A673 (cell line): ENCODE measurements around the gene CENPO. TPM values are rescaled to one million over a fixed set of nuclear protein-coding genes. Genes with fewer than 3 reads are reported as not detected.

Experiments
- BruUV-seq: library from RNA; stranded (reverse); fragments of 400-500 nt; replicated peaks from 2 replicates; lab custom pipeline; 2021; lab: Mats Ljungman, UMichigan
- CTCF ChIA-PET: fragments of 300-600 bp; sonication (Branson Sonifier 250); formaldehyde crosslinking; loops from one replicate; lab custom pipeline; 2022; ENCODE audit warnings: antibody characterized with exemption; lab: Charles Lee
- POLR2A ChIA-PET: fragments of 300-600 bp; sonication (Branson Sonifier 250); formaldehyde crosslinking; loops from one replicate; lab custom pipeline; 2022; ENCODE audit warnings: antibody characterized with exemption; ENCODE audit not compliant: low non-redundant PET; lab: Charles Lee
- DNase-seq: peaks from one replicate; pipeline ENCODE4 v3.0.0-alpha.2; 2015; ENCODE audit warnings: low spot score
- H3K27ac ChIP-seq: fragments of 200-600 bp; sonication (generic); 2 replicates; pipeline ENCODE4 v1.5.1; 2016; ENCODE audit warnings: mixed run types, low read depth, mild to moderate bottlenecking, mixed read lengths, antibody characterized with exemption, low read length; ENCODE audit not compliant: poor library complexity, severe bottlenecking
- H3K27me3 ChIP-seq: fragments of 200-600 bp; sonication (generic); replicated peaks from 2 replicates; pipeline ENCODE4 v1.6.1; 2017; ENCODE audit warnings: mixed run types, low read depth, mild to moderate bottlenecking, mixed read lengths, antibody characterized with exemption, low read length; ENCODE audit not compliant: insufficient read depth, poor library complexity
- H3K36me3 ChIP-seq: fragments of 200-600 bp; sonication (generic); 2 replicates; pipeline ENCODE4 v1.6.1; 2016; ENCODE audit warnings: mixed run types, mild to moderate bottlenecking, mixed read lengths, antibody characterized with exemption, low read length; ENCODE audit not compliant: insufficient read depth, poor library complexity, severe bottlenecking
- H3K4me1 ChIP-seq: fragments of 200-600 bp; sonication (generic); 2 replicates; pipeline ENCODE4 v1.6.1; 2017; ENCODE audit warnings: mixed run types, mild to moderate bottlenecking, mixed read lengths, antibody characterized with exemption, low read length; ENCODE audit not compliant: insufficient read depth, poor library complexity, severe bottlenecking
- H3K4me3 ChIP-seq: fragments of 200-600 bp; sonication (generic); 2 replicates; pipeline ENCODE4 v1.5.1; 2016; ENCODE audit warnings: low read depth, mixed run types, mild to moderate bottlenecking, mixed read lengths, low read length; ENCODE audit not compliant: poor library complexity, severe bottlenecking
- H3K9me3 ChIP-seq: fragments of 200-600 bp; sonication (generic); 2 replicates; pipeline ENCODE4 v1.6.1; 2016; ENCODE audit warnings: mixed run types, low read depth, mild to moderate bottlenecking, mixed read lengths, antibody characterized with exemption, low read length; ENCODE audit not compliant: poor library complexity, severe bottlenecking
- CTCF ChIP-seq: fragments of 300-800, 200-600 bp; sonication (generic); conservative IDR thresholded peaks from 2 replicates; pipeline ENCODE4 v1.5.1; 2017; ENCODE audit warnings: low read depth, mild to moderate bottlenecking, antibody characterized with exemption, low read length, moderate library complexity, mixed read lengths
- EZH2 ChIP-seq: fragments of 200-600 bp; sonication (generic); IDR thresholded peaks from 2 replicates; pipeline ENCODE4 v1.6.1; 2017; ENCODE audit warnings: borderline replicate concordance, low read depth, mild to moderate bottlenecking, mixed read lengths, antibody characterized with exemption, low read length; ENCODE audit not compliant: poor library complexity, severe bottlenecking
- intact Hi-C: fragments of 100-400 bp; cut with micrococcal nuclease; formaldehyde crosslinking; loops from one replicate; pipeline ENCODE4 v1.10.0; 2022; ENCODE audit not compliant: unreplicated experiment
- total RNA-seq: library from RNA; stranded (reverse); gene quantifications from 2 replicates; pipeline ENCODE4 v1.2.3, GENCODE V29; 2021

CENPO gene
- total RNA-seq, 1 experiment from 2014 or later, result 69.4 TPM

- intact Hi-C loops, result no loop called here
- BruUV-seq, result no TSS peak
- no peaks in the 10 kb centered on the region for H3K36me3 ChIP-seq
- H3K27ac ChIP-seq, result no peak overlapping the region
- no peaks in the 10 kb centered on the region for H3K4me1 ChIP-seq
- ChIA-PET POLR2A (no interaction called here), CTCF (no interaction called here)
- H3K27me3 ChIP-seq, result no peaks in the 10 kb centered on the region
- no peaks in the 10 kb centered on the region for H3K9me3 ChIP-seq
- no peak for DNase-seq
- TF ChIP-seq CTCF (no peak), EZH2 (no peak)
- no peak overlapping the region for H3K4me3 ChIP-seq
Measured at GRCh38 chr2:24844023-24844685, 50.9 kb downstream of the CENPO start.

- H3K27ac ChIP-seq, result no peak overlapping the region
- H3K4me3 ChIP-seq, result no peak overlapping the region
- H3K36me3 ChIP-seq, result no peaks in the 10 kb centered on the region
- DNase-seq, result no peak
- no peaks in the 10 kb centered on the region for H3K9me3 ChIP-seq
- no TSS peak for BruUV-seq
- intact Hi-C loops, result no loop called here
- H3K4me1 ChIP-seq, result no peaks in the 10 kb centered on the region
- no peak for TF ChIP-seq CTCF
- TF ChIP-seq EZH2, result no peak
- ChIA-PET CTCF (no interaction called here), POLR2A (no interaction called here)
- no peaks in the 10 kb centered on the region for H3K27me3 ChIP-seq
Measured at GRCh38 chr2:24845691-24846090, 52.5 kb downstream of the CENPO start.

GRCh38 chr2:24850944-24851343 lies 57.7 kb downstream of the CENPO start:
- no TSS peak for BruUV-seq
- Histone ChIP-seq H3K27ac (no peak overlapping the region), H3K4me1 (no peaks in the 10 kb centered on the region), H3K4me3 (no peak overlapping the region), H3K36me3 (no peaks in the 10 kb centered on the region), H3K27me3 (no peaks in the 10 kb centered on the region), H3K9me3 (no peaks in the 10 kb centered on the region)
- ChIA-PET POLR2A (no interaction called here), CTCF (no interaction called here)
- TF ChIP-seq EZH2 (no peak), CTCF (no peak)
- intact Hi-C loops, result loop anchor here (5.0 kb wide), 1 partner anchor 191 kb away; the partner anchor contains the start of gene EFR3B
- DNase-seq, result no peak
